SK-N-SH (cell line): ENCODE measurements around the gene RNF144B. TPM values are rescaled to one million over a fixed set of nuclear protein-coding genes. Genes with fewer than 3 reads are reported as not detected.

ENCODE experiments used
- CTCF ChIA-PET: fragments of 300-600, 350-600 bp; formaldehyde crosslinking; extraction: SDS; loops from one replicate; lab custom pipeline; 2021; lab: Yijun Ruan, JAX
- POLR2A ChIA-PET: fragments of 350-600 bp; sonication (Branson Sonifier 250); formaldehyde crosslinking; extraction: SDS; loops from one replicate; lab custom pipeline; 2020; ENCODE audit warnings: antibody characterized with exemption, inconsistent platforms; lab: Yijun Ruan, JAX
- DNase-seq: peaks from one replicate; pipeline ENCODE4 v3.0.0; 2012
- H2AFZ ChIP-seq: fragments of 200-600 bp; sonication (generic); 2 replicates; pipeline ENCODE4 v1.8.1; 2016; ENCODE audit warnings: antibody characterized with exemption, mild to moderate bottlenecking, low read depth
- H3F3A ChIP-seq: fragments of 200-600 bp; sonication (generic); replicated peaks from 2 replicates; pipeline ENCODE3; 2016; ENCODE audit warnings: antibody characterized with exemption, mild to moderate bottlenecking; ENCODE audit not compliant: insufficient read depth
- H3K27ac ChIP-seq, 2 experiments: fragments of 200-500 bp in 1 of 2; fragments of 200-600 bp in 1 of 2; sonication (Bioruptor generic) in 1 of 2; sonication (generic), shearing (Covaris generic) in 1 of 2; 2 replicates each; pipeline versions ENCODE4 v1.5.1 to v1.6.1; 2014 to 2016; ENCODE audit warnings: low read depth in 2 of 2, inconsistent platforms in 1 of 2, low read length in 1 of 2, mild to moderate bottlenecking in 1 of 2, mixed read lengths in 1 of 2
- H3K27me3 ChIP-seq: fragments of 200-600 bp; sonication (generic), shearing (Covaris generic); 2 replicates; pipeline ENCODE4 v1.6.1; 2016; ENCODE audit warnings: mixed run types; ENCODE audit not compliant: insufficient read depth
- H3K36me3 ChIP-seq, 2 experiments: fragments of 200-500 bp in 1 of 2; fragments of 200-600 bp in 1 of 2; sonication (Bioruptor generic) in 1 of 2; sonication (generic) in 1 of 2; replicated peaks in 1 of 2; 2 replicates each; pipeline versions ENCODE3 to v1.5.1; 2014 to 2016; ENCODE audit warnings: low read length in 1 of 2, mild to moderate bottlenecking in 1 of 2; ENCODE audit not compliant: insufficient read depth in 2 of 2, control insufficient read depth in 1 of 2
- H3K4me1 ChIP-seq, 2 experiments: fragments of 200-500 bp in 1 of 2; fragments of 200-600 bp in 1 of 2; sonication (Bioruptor generic) in 1 of 2; sonication (generic), shearing (Covaris generic) in 1 of 2; 2 replicates each; pipeline versions ENCODE4 v1.5.1 to v1.6.1; 2014 to 2016; ENCODE audit warnings: low read depth in 1 of 2, low read length in 1 of 2, mixed run types in 1 of 2; ENCODE audit not compliant: insufficient read depth in 2 of 2, control insufficient read depth in 1 of 2
- H3K4me2 ChIP-seq: fragments of 200-600 bp; sonication (generic), shearing (Covaris generic); 2 replicates; pipeline ENCODE4 v1.6.1; 2017; ENCODE audit warnings: mixed run types
- H3K4me3 ChIP-seq, 2 experiments: fragments of 200-500 bp in 1 of 2; fragments of 200-600 bp in 1 of 2; sonication (Bioruptor generic) in 1 of 2; sonication (generic), shearing (Covaris generic) in 1 of 2; 2 replicates each; pipeline versions ENCODE4 v1.5.1 to v1.8.1; 2014 to 2016; ENCODE audit warnings: low read depth in 2 of 2, inconsistent platforms in 1 of 2, low read length in 1 of 2, mild to moderate bottlenecking in 1 of 2, mixed read lengths in 1 of 2, moderate library complexity in 1 of 2
- H3K79me2 ChIP-seq: fragments of 200-600 bp; sonication (generic); 2 replicates; pipeline ENCODE4 v1.8.1; 2017; ENCODE audit warnings: mild to moderate bottlenecking; ENCODE audit not compliant: insufficient read depth
- H3K9ac ChIP-seq: fragments of 200-600 bp; sonication (generic); 2 replicates; pipeline ENCODE4 v1.6.1; 2017; ENCODE audit warnings: mixed run types
- H3K9me2 ChIP-seq: fragments of 200-600 bp; sonication (generic); 2 replicates; pipeline ENCODE4 v1.6.1; 2017; ENCODE audit warnings: mixed run types
- H3K9me3 ChIP-seq: fragments of 200-600 bp; sonication (generic); 2 replicates; pipeline ENCODE4 v1.6.1; 2017; ENCODE audit warnings: mixed run types, mild to moderate bottlenecking, moderate library complexity
- H4K20me1 ChIP-seq: fragments of 200-600 bp; sonication (generic); 2 replicates; pipeline ENCODE4 v1.6.1; 2017; ENCODE audit warnings: mild to moderate bottlenecking, mixed run types; ENCODE audit not compliant: insufficient read depth
- CTCF ChIP-seq: fragments of 200-600 bp; sonication (generic); IDR thresholded peaks from 2 replicates; pipeline ENCODE4 v1.6.1; 2017; ENCODE audit warnings: antibody characterized with exemption, mild to moderate bottlenecking, moderate library complexity
- EZH2phosphoT487 ChIP-seq: fragments of 200-600 bp; sonication (generic); IDR thresholded peaks from 2 replicates; pipeline ENCODE4 v1.6.1; 2017; ENCODE audit warnings: low read depth, mixed run types, mild to moderate bottlenecking, antibody characterized with exemption, moderate library complexity, borderline replicate concordance
- FOXJ3 ChIP-seq: sonication (generic); formaldehyde crosslinking; IDR thresholded peaks from 2 replicates; pipeline ENCODE4 v1.5.1; 2020; ENCODE audit warnings: mild to moderate bottlenecking, missing genetic modification reagents
- FOXM1 ChIP-seq: IDR thresholded peaks from 2 replicates; pipeline ENCODE4 v1.4.0; 2012; ENCODE audit warnings: low read depth, mild to moderate bottlenecking
- GATA2 ChIP-seq: sonication (generic); formaldehyde crosslinking; IDR thresholded peaks from 2 replicates; pipeline ENCODE4 v1.5.0; 2020; ENCODE audit warnings: mild to moderate bottlenecking, missing genetic modification reagents
- JUND ChIP-seq: IDR thresholded peaks from 2 replicates; pipeline ENCODE4 v1.4.0; 2012
- MAX ChIP-seq: IDR thresholded peaks from 2 replicates; pipeline ENCODE4 v1.4.0; 2012; ENCODE audit warnings: low read depth
- PBX3 ChIP-seq: IDR thresholded peaks from 2 replicates; pipeline ENCODE4; 2012
- RAD21 ChIP-seq: IDR thresholded peaks from 2 replicates; pipeline ENCODE4 v1.6.1; 2012; ENCODE audit warnings: mild to moderate bottlenecking, low read length
- RCOR1 ChIP-seq: fragments of 150-350 bp; IDR thresholded peaks from 2 replicates; pipeline ENCODE4 v1.6.1; 2017; ENCODE audit warnings: antibody characterized with exemption, low read length
- RFX5 ChIP-seq: IDR thresholded peaks from 2 replicates; pipeline ENCODE4 v1.6.1; 2012; ENCODE audit warnings: mild to moderate bottlenecking, improper control_type of control experiment, low read length
- SIN3A ChIP-seq: IDR thresholded peaks from 2 replicates; pipeline ENCODE4 v1.6.1; 2012; ENCODE audit warnings: low read depth, mild to moderate bottlenecking, low read length, moderate library complexity, borderline replicate concordance
- TAF1 ChIP-seq: IDR thresholded peaks from 2 replicates; pipeline ENCODE4 v1.6.1; 2012; ENCODE audit warnings: low read depth, mild to moderate bottlenecking, low read length, moderate library complexity, borderline replicate concordance
- TCF12 ChIP-seq: IDR thresholded peaks from 2 replicates; pipeline ENCODE4 v1.4.0; 2012
- TEAD4 ChIP-seq: IDR thresholded peaks from 2 replicates; pipeline ENCODE4 v1.4.0; 2012; ENCODE audit warnings: mild to moderate bottlenecking, borderline replicate concordance; ENCODE audit not compliant: insufficient read depth
- YY1 ChIP-seq: IDR thresholded peaks from 2 replicates; pipeline ENCODE4 v1.4.0; 2012; ENCODE audit warnings: low read depth, mild to moderate bottlenecking
- ZBTB33 ChIP-seq: IDR thresholded peaks from 2 replicates; pipeline ENCODE4 v1.4.0; 2012; ENCODE audit warnings: low read depth, borderline replicate concordance
- WGBS: methylation state at CpG from one replicate; pipeline ENCODE4 v1.1.6; 2017; ENCODE audit warnings: low lambda C conversion rate; 5-methylcytosine and 5-hydroxymethylcytosine counted together
- polyA plus RNA-seq, 3 experiments: library from polyadenylated mRNA; depleted of rRNA; stranded (reverse); fragments of >200 nt; gene quantifications; 2 replicates each; pipeline ENCODE4 v1.2.3, GENCODE V29; 2012

RNF144B gene
- polyA plus RNA-seq, 1 of the 3 experiments (the other 2 are of a cell fraction): 1.2 TPM

GRCh38 chr6:18496462-18496861 lies 109.3 kb downstream of the RNF144B start:
- no peak overlapping the region for H3K4me2 ChIP-seq
- no peaks in the 10 kb centered on the region for H3K27me3 ChIP-seq
- no peak overlapping the region for H3K9ac ChIP-seq
- H3K27ac ChIP-seq: no peak overlapping the region
- no peak overlapping the region for H3K4me3 ChIP-seq
- H3K9me2 ChIP-seq: no peaks in the 10 kb centered on the region
- no peak for DNase-seq
- H3K36me3 ChIP-seq: no peaks in the 10 kb centered on the region
- ChIA-PET CTCF (no interaction called here), POLR2A (no interaction called here)
- H3K9me3 ChIP-seq: no peaks in the 10 kb centered on the region
- no peak for TF ChIP-seq SIN3A
- TF ChIP-seq TCF12: no peak
- TF ChIP-seq ZBTB33: no peak
- no peak for TF ChIP-seq TEAD4
- no peak for TF ChIP-seq FOXM1
- H3K4me1 ChIP-seq: no peaks in the 10 kb centered on the region
- H3F3A ChIP-seq: no peaks in the 10 kb centered on the region
- H4K20me1 ChIP-seq: no peaks in the 10 kb centered on the region
- WGBS: 15% methylated on average over 3 of the region's 3 CpGs
- no peaks in the 10 kb centered on the region for H3K79me2 ChIP-seq
- H2AFZ ChIP-seq: no peak overlapping the region

- no peak for TF ChIP-seq RCOR1
- TF ChIP-seq MAX: no peak
- TF ChIP-seq RAD21: no peak
- no peak for TF ChIP-seq PBX3
- TF ChIP-seq EZH2phosphoT487: no peak
- no peak for TF ChIP-seq FOXJ3
- no peak for TF ChIP-seq JUND
- no peak for TF ChIP-seq RFX5
- no peak for TF ChIP-seq YY1
- no peak for TF ChIP-seq TAF1
- TF ChIP-seq CTCF: no peak
- TF ChIP-seq GATA2 (CRISPR knock-in tag): no peak
- no peaks in the 10 kb centered on the region for H3K9me2 ChIP-seq
- no peaks in the 10 kb centered on the region for H3F3A ChIP-seq
- no peaks in the 10 kb centered on the region for H4K20me1 ChIP-seq
- no peaks in the 10 kb centered on the region for H3K36me3 ChIP-seq
- no peaks in the 10 kb centered on the region for H3K79me2 ChIP-seq
- no peaks in the 10 kb centered on the region for H3K9me3 ChIP-seq
- no peak overlapping the region for H3K27ac ChIP-seq
- H3K27me3 ChIP-seq: no peaks in the 10 kb centered on the region
- ChIA-PET POLR2A (no interaction called here), CTCF (interaction anchor here (1.7 kb wide), 1 partner anchor 174 kb away, joined by 6 read pairs; no protein-coding TSS in a partner anchor)
- no peak overlapping the region for H3K4me3 ChIP-seq
- no peak overlapping the region for H3K4me2 ChIP-seq
- no peak overlapping the region for H3K9ac ChIP-seq
- 92% methylated on average over 2 of the region's 2 CpGs for WGBS
- no peak for DNase-seq
- H3K4me1 ChIP-seq: no peaks in the 10 kb centered on the region
- no peak overlapping the region for H2AFZ ChIP-seq
Observed at GRCh38 chr6:18497006-18497405, 109.9 kb downstream of the RNF144B start.
